NCI-H345 treated with DMSO at 0.1 percent for 48 hours (cell line): ENCODE measurements around the gene ARFGEF3.

ENCODE experiments used
- DNase-seq: peaks from one replicate; lab custom pipeline; 2025; ENCODE audit not compliant: unreplicated experiment; lab: John Stamatoyannopoulos, UW

ARFGEF3 gene

DNA sequence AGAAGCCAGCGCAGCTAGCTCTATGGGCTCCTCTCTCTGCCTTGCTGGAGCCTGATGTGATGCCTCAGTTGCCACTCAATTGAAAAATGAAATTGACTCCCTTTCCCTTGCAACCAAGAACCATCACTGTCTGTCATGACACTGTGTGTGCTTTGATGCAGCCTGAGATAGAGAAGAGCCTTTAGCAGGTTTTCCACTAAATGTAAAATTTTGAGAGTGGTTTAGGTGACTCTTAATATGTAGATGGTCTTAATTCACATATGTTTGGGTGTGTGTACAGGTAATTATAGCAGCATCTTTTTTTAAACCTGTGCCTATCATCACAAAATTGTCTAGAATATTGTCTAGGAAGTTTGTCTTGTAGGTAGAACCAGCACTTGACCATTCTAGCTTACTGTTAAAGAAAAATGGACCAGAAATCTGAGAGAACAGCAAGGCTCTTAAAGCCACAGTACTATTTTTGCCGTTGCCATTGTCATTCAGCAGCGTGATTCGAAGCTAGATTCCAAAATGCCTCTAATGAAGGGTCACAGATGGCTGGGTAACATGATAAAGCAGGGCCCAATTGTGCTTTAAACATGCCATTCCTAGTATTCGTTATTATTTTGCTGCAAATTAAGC, 1.3 kb downstream of the ARFGEF3 start:
- DNase-seq, result peak; percentile 23

DNA sequence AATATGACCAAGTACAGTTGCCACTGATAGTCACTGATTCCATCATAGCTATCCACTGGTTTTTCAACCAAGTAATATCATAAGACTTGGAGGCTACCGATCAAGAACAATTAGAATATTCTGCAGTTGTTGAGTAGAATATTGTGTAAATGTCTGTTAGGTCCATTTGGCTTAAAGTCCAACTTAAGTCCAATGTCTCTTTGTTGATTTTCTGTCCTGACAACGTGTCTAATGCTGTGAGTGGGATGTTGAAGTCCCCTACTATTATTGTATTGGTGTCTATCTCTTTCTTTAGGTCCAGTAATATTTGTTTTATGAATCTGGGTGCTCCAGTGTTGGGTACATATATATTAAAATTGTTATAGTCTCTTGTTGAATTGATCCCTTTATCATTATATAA, 13.9 kb downstream of the ARFGEF3 start:
- DNase-seq, result no peak

DNA sequence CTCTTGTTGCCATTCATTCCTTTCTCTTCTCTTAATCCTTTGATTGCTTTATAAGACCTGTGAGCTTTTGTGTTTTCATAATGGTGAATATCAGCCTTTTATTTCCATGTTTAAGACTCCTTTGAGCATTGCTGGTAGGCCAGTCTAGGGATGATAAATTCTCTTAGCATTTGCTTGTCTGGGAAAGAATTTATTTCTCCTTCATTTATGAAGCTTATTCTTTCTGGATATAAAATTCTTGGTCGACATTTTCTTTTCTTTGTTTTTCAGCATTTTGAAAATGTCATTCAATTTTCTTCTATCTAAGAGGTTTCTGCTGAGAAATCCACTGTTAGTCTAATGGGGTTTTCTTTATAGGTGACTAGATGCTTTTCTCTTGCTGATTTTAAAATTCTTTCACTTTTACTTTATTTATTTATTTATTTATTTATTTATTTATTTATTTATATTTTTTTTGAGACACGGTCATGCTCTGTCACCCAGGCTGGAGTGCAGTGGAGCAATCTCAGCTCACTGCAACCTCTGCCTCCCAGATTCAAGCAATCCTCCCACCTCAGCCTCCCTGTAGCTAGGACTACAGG, 15.0 kb downstream of the ARFGEF3 start:
- no peak for DNase-seq

DNA sequence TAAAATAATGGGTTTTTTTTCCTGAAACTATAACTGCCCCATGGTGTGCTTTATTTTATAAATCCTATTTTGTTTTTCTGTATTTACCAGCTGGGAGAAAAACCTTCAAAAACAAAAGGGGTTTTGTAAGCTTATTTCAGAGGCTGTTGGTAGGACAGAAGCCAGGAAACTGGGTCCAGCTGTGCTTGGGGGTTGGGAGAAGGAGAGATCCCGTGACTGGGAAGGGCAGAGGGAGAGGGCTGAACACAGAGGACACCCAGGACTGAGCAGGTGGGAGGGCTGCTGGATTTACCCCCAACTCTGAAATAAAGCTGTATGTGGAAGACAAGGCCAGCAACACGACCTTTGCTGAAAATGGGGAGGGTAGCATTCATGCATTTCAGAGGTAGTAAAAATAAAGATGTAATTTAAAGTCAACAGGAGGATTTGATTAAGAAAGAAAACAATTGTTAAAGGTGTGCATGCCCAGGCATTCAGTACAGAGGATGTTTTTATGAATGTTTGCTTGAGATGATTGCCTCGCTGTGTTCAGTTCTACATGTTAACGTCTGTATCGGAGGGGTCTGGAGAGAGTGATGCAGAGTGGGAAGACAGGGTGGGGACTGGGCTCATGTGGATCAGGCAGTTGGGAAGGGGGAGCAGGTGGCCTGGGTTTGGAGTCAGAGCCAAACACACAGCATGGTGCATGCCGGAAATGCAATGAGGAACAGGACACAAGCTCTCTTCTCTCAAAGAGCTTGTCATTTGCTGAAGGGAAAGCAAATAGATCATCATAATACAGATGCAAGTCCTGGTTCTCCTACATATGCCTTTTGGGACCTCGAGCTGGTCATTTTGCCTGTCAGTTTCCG, 21.4 kb downstream of the ARFGEF3 start:
- DNase-seq, result peak; percentile 86

DNA sequence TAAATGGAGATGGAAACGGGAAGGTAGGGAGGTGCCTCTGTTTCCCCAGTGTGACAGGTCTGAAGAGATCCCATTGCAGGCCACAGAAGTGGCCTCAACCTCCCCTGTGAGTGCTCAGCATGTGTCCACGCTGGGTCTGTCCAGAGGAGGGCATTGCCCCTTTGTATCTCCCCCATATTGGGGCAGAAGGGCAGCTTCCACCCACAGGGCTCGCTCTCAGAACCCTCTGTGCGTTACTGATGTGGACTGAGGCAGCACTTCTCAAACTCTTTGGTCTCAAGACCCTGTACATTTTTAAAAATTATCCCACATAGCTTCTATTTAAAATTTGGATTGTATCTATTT, 22.0 kb downstream of the ARFGEF3 start:
- no peak for DNase-seq

DNA sequence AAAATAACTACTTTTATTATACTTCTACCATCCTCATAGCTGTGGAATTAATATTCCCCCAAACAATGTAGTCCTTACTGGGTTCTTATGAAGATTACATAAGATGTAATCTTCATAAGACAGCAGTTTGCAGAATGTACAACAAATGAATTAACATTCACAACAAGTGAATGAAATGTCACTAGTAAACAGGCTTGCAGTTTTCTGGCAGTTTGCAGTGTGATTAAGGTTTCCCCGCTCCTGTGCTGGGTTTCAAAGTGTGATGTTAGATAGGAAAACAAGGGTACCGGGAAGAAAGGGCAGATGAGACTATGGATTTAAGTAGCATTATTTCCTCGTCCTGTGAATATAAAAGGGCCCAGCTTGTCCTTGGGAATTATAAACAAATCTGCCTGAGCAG, 22.5 kb downstream of the ARFGEF3 start:
- DNase-seq, result no peak

DNA sequence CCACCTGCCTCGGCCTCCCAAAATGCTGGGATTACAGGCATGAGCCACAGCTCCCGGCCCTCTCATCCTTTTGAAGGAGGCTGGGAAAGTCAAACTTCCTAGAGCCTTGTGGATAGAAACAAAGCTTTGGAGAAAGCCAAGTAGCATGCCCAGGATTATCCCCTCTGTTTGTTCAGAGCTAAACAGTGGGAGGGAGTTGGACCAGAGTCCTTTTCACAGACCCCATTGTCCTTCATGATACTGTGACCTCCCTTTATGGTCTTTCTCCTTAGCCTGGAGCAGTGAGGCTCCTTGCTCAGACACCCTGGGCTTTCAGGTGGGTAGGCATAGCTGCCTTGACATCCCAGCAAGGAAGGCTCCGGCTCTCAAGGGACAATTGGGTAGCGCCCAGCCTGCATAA, 25.4 kb downstream of the ARFGEF3 start:
- DNase-seq, result no peak

DNA sequence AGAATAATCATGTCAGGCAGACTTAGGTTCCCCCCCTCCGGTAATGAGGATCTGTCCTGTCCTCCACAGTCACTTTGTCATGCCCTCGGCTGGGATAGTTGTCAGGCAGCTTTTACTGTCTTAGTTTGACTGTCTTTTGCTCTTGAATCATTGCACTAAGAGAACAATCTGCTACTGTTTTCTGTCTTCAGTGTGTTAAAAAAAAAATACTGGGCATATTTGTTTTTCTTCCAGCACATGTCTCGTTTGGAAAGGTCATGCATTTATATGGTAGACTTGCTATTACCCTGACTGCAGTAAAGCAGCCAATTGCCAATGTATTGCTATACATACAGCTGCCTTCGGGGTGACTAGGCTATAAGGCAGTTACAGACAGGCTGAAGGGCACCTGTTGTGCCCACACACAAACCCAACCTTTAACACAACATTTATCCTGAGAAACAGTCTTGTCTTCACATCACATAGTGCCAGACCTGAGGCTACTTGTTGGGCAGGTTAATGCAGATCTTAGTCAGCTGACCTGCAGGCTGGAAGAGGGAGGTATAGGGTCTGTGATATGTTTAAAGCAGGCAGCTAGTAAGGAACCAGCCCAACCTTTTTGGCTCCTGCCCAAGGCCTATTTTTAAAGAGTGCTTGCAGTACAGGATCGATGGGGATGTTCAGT, 26.7 kb downstream of the ARFGEF3 start:
- peak; percentile 88 for DNase-seq

DNA sequence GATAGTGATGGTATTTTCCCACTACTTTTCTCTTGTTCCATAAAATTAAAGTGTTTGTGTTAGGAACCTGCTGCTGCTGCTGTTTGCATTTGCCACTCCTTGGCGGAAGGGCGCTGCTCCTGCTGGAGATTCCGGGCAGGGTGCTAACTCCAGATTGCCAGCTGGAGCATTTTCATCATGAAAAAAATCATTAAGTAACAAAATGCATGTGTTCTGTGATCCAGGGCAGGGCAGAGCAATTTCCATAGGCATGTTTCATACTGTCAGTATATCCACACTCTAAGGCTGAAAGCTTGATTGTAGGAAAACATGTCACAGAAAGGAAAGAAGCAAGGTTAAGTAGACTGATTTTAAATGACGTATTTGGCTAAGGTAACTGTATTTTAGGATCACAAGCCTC, 32.5 kb downstream of the ARFGEF3 start:
- DNase-seq, result no peak

DNA sequence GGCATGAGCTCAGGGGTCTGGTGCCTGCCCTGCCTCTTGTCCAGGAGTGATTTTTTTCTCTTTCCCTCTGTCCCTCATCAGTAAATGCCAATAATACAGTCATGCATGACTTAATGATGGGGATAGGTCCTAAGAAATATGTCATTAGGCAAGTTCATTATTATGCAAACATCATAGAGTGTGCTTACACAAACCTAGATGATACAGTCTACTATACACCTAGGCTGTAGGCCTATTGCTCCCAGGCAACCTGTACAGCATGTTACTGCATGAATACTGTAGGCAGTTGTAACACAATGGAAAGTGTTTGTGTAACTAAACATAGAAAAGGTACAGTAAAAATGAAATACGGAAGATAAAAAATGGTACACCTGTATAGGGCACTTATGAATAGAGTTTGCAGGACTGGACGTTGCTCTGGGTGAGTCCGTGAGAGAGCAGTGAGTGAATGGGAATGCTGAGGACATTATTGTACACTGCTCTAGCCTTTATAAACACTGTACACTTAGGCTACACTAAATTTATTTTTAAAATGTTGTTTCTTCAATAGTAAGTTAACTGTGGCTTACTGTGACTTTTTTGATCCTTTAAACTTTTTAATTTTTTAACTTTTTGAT, 34.5 kb downstream of the ARFGEF3 start:
- DNase-seq, result no peak

DNA sequence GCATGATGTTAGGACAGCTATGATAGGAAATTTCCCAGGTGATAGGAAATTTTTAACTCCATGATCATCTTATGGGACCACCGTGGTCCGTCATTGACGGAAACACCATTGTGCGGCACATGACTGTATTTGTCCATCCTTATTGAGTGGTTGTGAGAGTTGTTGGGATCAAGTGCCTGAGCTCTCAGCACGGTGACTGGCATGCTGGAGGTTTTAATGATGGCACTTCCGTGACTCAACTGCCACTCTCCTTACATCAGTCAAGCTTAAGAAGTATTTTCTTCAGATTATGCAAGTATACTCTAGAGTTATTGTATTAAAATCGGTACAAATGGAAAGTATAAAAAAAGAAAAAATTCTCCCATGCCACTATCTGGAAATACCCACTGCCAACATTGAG, 35.8 kb downstream of the ARFGEF3 start:
- DNase-seq, result no peak

DNA sequence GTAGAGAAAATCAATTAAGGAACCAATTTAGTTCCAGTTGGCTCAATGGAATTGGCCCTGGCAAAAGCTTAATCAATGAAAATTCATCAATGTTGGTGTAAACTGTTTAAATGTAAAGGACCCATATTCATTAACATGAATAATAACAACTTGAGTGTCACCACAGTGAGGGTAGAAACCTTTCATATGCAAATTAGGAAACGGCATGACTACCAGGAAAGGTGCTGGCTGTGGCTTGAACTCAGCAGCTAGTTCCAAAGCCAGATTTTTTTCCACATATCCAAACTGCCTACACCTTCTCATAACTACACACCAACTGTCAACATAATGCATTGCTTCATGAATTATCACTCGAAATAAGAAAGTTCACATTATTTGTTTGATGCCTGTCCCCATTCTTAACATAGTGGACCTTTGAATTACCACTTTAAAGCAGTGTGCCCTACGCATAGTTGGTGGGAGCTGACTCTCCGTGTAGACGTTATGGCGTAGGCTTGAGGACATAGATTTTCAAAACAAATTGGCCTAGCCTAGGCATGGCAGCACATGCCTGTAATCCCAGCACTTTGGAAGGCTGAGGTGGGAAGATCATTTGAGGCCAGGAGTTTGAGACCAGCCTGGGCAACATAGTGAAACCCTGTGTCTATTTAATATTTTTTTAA, 36.8 kb downstream of the ARFGEF3 start:
- no peak for DNase-seq

DNA sequence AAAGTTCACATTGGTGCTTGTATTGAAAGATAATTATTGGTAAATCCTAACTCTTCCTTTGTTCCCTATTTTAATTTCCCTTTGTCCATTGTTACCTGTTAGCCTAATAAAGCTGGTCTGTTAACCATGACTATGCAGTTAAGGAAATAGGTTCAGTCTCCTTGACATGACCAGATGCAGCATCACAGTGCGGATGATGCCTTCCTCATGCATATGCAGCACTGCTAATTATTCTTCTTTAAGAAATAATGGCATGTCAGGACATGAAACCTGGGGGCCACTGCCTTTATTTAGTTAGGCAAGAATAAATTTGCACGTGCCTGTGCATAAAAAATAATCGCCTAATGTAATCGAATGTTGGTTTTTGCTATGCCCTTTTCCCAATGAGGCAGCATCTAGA, 40.1 kb downstream of the ARFGEF3 start:
- no peak for DNase-seq

DNA sequence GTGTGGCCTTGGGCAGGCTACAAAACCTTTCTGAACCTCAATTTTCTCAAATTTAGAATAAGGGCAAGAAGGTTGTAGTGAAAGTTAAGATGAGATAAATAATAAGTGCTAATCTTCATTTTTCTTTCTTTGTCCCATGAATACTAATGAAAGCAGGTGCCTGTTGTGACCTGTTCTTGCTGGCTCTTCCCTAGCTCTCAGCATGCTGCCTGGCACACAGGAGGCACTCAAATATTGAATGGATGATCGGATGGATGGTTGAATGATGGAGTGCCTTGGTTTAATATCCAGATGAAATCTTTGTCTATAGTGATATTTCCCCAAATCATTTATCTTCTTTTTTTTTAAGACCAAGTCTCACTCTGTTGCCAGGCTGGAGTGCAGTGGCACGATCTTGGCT, 41.6 kb downstream of the ARFGEF3 start:
- DNase-seq, result peak; percentile 40

DNA sequence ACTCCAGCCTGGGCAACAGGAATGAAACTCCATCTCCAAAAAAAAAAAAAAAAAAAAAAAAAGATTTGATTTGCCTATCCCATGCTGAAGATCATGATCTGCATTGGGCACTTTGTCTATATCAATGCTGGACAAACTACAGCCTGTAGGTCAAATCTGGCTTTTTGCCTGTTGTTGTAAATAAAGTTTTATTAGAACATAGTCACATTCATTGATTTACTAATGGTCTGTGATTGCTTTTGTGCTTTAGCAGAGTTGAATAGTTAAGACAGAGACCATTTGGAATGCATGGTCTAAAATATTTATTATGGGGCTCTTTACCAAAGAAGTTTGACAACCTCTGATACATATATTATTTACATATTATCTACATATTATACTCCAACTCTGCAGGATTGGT, 42.6 kb downstream of the ARFGEF3 start:
- no peak for DNase-seq

DNA sequence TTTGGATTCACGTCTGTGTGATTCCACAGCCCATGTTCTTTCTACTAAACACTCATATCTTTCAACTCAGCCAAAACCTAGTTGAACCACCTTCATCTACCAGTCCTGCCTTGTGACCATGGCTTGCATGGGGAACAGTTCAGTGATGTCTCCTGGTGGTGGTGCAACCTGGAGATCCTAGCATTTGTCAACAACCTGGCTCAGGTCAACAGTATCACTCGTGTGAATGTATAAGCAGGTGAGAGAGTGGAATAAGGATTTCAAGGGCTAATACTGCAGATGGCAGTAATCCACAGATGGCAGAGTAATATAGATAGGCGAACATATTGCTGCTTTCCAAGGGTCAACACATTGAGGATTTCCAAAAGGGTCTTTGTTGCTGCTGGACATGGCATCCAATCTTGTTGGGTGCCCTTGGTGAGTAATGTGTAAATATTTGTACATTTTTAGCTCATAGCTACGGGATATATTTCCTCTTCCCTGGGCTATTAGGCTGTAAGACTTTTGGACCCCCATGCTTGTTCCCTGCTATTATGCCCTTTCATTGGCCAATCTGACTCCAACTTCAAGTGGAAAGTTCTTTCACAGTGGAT, 43.1 kb downstream of the ARFGEF3 start:
- DNase-seq, result no peak

DNA sequence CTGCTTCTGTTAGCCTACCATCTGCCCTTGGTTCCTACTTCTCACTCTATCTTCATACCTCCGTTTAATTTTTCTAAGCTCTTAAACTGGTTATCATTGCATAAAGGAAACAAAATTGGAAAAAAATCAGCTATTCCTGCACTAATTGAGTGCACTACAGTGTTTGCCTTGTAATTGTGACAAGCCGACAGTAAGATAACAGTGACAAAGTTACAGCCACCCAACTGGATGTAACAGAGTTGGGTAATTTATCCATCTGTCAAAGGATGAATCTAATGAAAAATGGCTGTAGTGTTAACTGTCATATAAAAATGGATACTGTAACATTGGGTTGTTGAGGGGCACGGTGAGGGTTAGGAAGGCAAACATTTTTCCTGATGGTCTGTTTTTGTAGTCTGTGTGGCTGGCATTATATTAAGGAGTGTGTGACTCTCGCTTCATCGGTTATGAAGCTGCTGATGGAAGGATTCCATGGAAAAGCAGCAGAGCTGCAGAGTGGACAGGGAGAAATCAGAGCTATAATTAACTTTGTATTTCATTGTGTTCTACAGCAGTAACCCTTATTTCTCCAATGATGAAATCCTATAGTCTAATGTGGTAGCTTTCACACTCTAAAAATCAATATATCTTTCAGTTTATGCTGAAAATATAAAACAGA, 43.8 kb downstream of the ARFGEF3 start:
- no peak for DNase-seq

DNA sequence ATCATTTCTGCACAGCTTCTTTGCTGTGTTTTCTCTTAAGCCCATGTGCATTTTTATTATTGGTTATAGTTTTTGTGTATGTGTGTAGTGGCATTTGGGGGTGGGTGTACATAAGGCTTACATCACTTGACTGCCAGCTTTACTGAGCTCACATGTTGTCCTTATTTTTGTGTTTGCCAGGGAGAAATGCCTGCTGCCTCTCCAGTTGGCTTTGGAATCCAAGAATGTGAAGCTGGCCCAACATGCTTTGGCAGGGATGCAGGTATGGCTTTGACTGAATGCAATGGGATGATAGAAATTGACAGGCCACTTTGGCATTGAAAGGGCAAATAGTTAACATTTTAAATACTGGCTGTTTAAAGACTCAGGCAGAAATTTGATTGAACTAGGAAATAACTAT, 45.1 kb downstream of the ARFGEF3 start:
- DNase-seq, result no peak

DNA sequence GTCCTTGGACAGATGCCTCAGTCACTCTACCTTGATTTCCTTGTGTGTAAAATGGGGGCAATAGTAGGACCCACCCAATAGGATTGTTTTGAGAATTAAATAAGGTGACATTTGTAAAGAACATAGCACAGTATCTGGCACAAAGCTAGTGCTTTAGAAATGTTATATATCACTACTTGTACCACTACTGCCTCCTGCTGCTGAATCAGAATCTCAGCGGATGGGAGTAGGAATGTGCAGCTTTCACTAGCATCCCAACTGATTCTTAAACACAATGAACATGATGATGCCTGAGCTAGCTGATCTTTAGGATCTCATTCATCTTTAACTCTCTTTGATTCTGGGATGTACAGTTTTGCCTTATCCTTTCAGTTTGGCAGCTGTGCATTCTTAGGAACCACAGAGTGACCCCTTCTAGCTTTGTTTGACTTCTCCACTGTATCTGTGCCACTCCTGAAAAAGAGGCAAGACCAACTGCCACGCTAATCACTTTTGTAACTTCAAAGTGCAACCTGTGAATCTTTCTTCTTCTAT, 49.4 kb downstream of the ARFGEF3 start:
- no peak for DNase-seq

DNA sequence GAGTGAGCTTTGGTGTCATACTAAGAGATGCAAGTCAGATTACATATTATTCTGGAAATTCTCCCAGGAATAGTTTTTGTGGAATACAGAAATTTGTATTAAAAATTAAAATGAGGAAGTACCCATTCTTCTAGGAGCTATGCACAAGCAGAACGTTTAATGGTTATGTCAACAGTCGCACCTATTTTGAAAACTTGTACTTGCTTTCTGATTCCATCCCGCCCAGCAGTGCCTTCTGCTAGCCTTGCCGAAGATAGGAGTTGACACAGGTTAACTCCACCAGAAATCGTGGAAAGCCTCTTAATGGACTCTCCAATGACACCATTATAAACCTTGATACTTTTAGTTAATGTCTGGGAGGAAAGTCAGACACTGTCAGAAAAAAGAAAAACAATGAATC, 49.9 kb downstream of the ARFGEF3 start:
- no peak for DNase-seq
